HepG2 (cell line): ENCODE measurements around the gene GRM8. TPM values are rescaled to one million over a fixed set of nuclear protein-coding genes. Genes with fewer than 3 reads are reported as not detected.

Experiments
- ATAC-seq: fragments of 200-7000 bp; cut with Tn5 transposase; 3 replicates; pipeline ENCODE4 v1.9.1; 2020; ENCODE audit warnings: mild to moderate bottlenecking, moderate library complexity
- BruUV-seq: library from RNA; stranded (reverse); fragments of 400-500 nt; replicated peaks from 2 replicates; lab custom pipeline; 2021; lab: Mats Ljungman, UMichigan
- CTCF ChIA-PET: fragments of 300-600 bp; formaldehyde crosslinking; extraction: SDS; loops from one replicate; lab custom pipeline; 2021; ENCODE audit warnings: low total read pairs, inconsistent platforms, low intra/inter-chr PET ratio; lab: Yijun Ruan, JAX
- POLR2A ChIA-PET: fragments of 350-600 bp; sonication (Branson Sonifier 250); formaldehyde crosslinking; loops from one replicate; lab custom pipeline; 2020; ENCODE audit warnings: antibody characterized with exemption, inconsistent platforms; lab: Yijun Ruan, JAX
- DNase-seq: peaks from one replicate; pipeline ENCODE4 v3.0.0-alpha.2; 2015; ENCODE audit warnings: low spot score
- FAIRE-seq: peaks from 3 replicates; lab custom pipeline; 2011; peaks lifted over from hg19 to GRCh38; lab: Jason Lieb, UNC
- H2AFZ ChIP-seq: one replicate; pipeline ENCODE4 v1.6.1; 2011; ENCODE audit warnings: low read length, inconsistent platforms
- H3K27ac ChIP-seq: fragments of 300-600 bp; 3 replicates; pipeline ENCODE4 v1.8.0; 2011; ENCODE audit warnings: mixed run types, mild to moderate bottlenecking, mixed read lengths, low read length, inconsistent platforms; ENCODE audit not compliant: insufficient read depth; ENCODE audit errors: extremely low read length
- H3K27me3 ChIP-seq, 2 experiments: fragments of 200-600 bp in 1 of 2; 2 replicates in 1 of 2; 3 replicates in 1 of 2; pipeline versions ENCODE4 v1.6.0 to v1.8.0; 2011; ENCODE audit warnings: low read length in 2 of 2, mild to moderate bottlenecking in 2 of 2, moderate library complexity in 2 of 2, inconsistent platforms in 1 of 2; ENCODE audit not compliant: insufficient read depth in 2 of 2, control insufficient read depth in 1 of 2
- H3K36me3 ChIP-seq, 2 experiments: fragments of 200-600 bp in 1 of 2; replicated peaks in 1 of 2; 2 replicates in 1 of 2; 3 replicates in 1 of 2; pipeline versions ENCODE4 v1.5.1 to v1.8.0; 2011; ENCODE audit warnings: low read length in 2 of 2, inconsistent platforms in 1 of 2; ENCODE audit not compliant: insufficient read depth in 2 of 2, control insufficient read depth in 1 of 2
- H3K4me1 ChIP-seq: 2 replicates; pipeline ENCODE4 v1.5.1; 2012; ENCODE audit warnings: low read length, inconsistent platforms; ENCODE audit not compliant: insufficient read depth
- H3K4me2 ChIP-seq: 2 replicates; pipeline ENCODE4 v1.6.0; 2011; ENCODE audit warnings: low read depth, low read length, inconsistent platforms
- H3K4me3 ChIP-seq, 3 experiments: fragments of 200-600 bp in 1 of 3; sonication (generic), shearing (Covaris generic) in 1 of 3; replicated peaks in 1 of 3; 2 replicates each; pipeline ENCODE4 v1.5.1; 2011 to 2016; ENCODE audit warnings: low read length in 3 of 3, inconsistent platforms in 2 of 3, low read depth in 2 of 3, mild to moderate bottlenecking in 2 of 3, control low read depth in 1 of 3, mixed read lengths in 1 of 3; ENCODE audit not compliant: insufficient read depth in 1 of 3
- H3K79me2 ChIP-seq: one replicate; pipeline ENCODE4 v1.6.1; 2011; ENCODE audit warnings: low read length, inconsistent platforms; ENCODE audit not compliant: insufficient read depth
- H3K9ac ChIP-seq: 2 replicates; pipeline ENCODE4 v1.6.0; 2011; ENCODE audit warnings: mild to moderate bottlenecking, low read depth, low read length, inconsistent platforms; ENCODE audit not compliant: insufficient read depth
- H3K9me3 ChIP-seq: 2 replicates; pipeline ENCODE4 v1.5.1; 2012; ENCODE audit warnings: mild to moderate bottlenecking, low read length
- H4K20me1 ChIP-seq: 2 replicates; pipeline ENCODE4 v1.6.0; 2011; ENCODE audit warnings: inconsistent platforms, mild to moderate bottlenecking, low read length, moderate library complexity; ENCODE audit not compliant: insufficient read depth
- CSRNP2 ChIP-seq: sonication (generic); formaldehyde crosslinking; conservative IDR thresholded peaks from 2 replicates; pipeline ENCODE4 v1.8.0; 2022; ENCODE audit warnings: low read depth, missing genetic modification reagents
- EEA1 ChIP-seq: sonication (generic); formaldehyde crosslinking; IDR thresholded peaks from 2 replicates; pipeline ENCODE4 v1.5.1; 2020; ENCODE audit warnings: mild to moderate bottlenecking, missing genetic modification reagents, borderline replicate concordance
- HNRNPUL1 ChIP-seq: fragments of 200-400 bp; formaldehyde crosslinking; IDR thresholded peaks from 2 replicates; pipeline ENCODE4 v1.6.1; 2017; ENCODE audit warnings: low read depth, mild to moderate bottlenecking, low read length, moderate library complexity
- HOXA3 ChIP-seq: sonication (generic); formaldehyde crosslinking; IDR thresholded peaks from 2 replicates; pipeline ENCODE4 v1.5.0; 2020; ENCODE audit warnings: missing genetic modification reagents
- JDP2 ChIP-seq: sonication (generic); formaldehyde crosslinking; IDR thresholded peaks from 2 replicates; pipeline ENCODE4 v1.8.1; 2022; ENCODE audit warnings: missing genetic modification reagents, borderline replicate concordance
- LCORL ChIP-seq, 2 experiments: fragments of 450-650 bp in 1 of 2; sonication (generic) in 1 of 2; formaldehyde crosslinking in 1 of 2; IDR thresholded peaks; 2 replicates each; pipeline versions ENCODE4 v1.5.0 to v1.6.1; 2017 to 2020; ENCODE audit warnings: antibody characterized with exemption in 1 of 2, missing genetic modification reagents in 1 of 2
- PHF21A ChIP-seq: sonication (generic); formaldehyde crosslinking; IDR thresholded peaks from 2 replicates; pipeline ENCODE4 v1.5.0; 2020; ENCODE audit warnings: mild to moderate bottlenecking, missing genetic modification reagents
- SMAD9 ChIP-seq: sonication (generic); formaldehyde crosslinking; IDR thresholded peaks from 2 replicates; pipeline ENCODE4 v1.5.1; 2020; ENCODE audit warnings: mild to moderate bottlenecking, missing genetic modification reagents
- ZBTB21 ChIP-seq: sonication (generic); formaldehyde crosslinking; IDR thresholded peaks from 2 replicates; pipeline ENCODE4 v1.4.0; 2020; ENCODE audit warnings: missing genetic modification reagents
- ZFP37 ChIP-seq: sonication (generic); formaldehyde crosslinking; IDR thresholded peaks from 2 replicates; pipeline ENCODE4 v1.4.0; 2020; ENCODE audit warnings: missing genetic modification reagents, borderline replicate concordance
- ZMYM4 ChIP-seq: sonication (generic); formaldehyde crosslinking; IDR thresholded peaks from 2 replicates; pipeline ENCODE4 v1.8.1; 2023; ENCODE audit warnings: mild to moderate bottlenecking, missing genetic modification reagents
- ZNF143 ChIP-seq: sonication (generic); formaldehyde crosslinking; IDR thresholded peaks from 2 replicates; pipeline ENCODE4 v1.4.0; 2020; ENCODE audit warnings: missing genetic modification reagents
- ZNF7 ChIP-seq: IDR thresholded peaks from 2 replicates; pipeline ENCODE4 v1.6.1; 2016; ENCODE audit warnings: missing biosample characterization, missing genetic modification reagents
- ZNF841 ChIP-seq: sonication (generic); formaldehyde crosslinking; IDR thresholded peaks from 2 replicates; pipeline ENCODE4 v1.8.1; 2023; ENCODE audit warnings: missing genetic modification reagents, borderline replicate concordance
- WGBS: methylation state at CpG from one replicate; pipeline ENCODE4 v1.1.6; 2017; ENCODE audit warnings: low lambda C conversion rate; 5-methylcytosine and 5-hydroxymethylcytosine counted together
- in situ Hi-C: cut with HindIII; loops from 2 replicates; pipeline ENCODE4 v1.10.0; 2017; ENCODE audit warnings: low pct_unique_long_range_greater_than_20kb; ENCODE audit not compliant: extremely low pct_ligation_motif_present
- intact Hi-C: fragments of 100-400 bp; cut with micrococcal nuclease; formaldehyde crosslinking; loops from one replicate; pipeline ENCODE4 v1.10.0; 2022; ENCODE audit not compliant: unreplicated experiment
- polyA plus RNA-seq, 8 experiments: library from polyadenylated mRNA; depleted of rRNA in 3 of 8; stranded (reverse) in 7 of 8; unstranded in 1 of 8; fragments of >200 nt; fragmentation: Illumina TruSeq in 4 of 8; extraction: Trizol in 4 of 8; gene quantifications; 2 replicates each; pipeline versions ENCODE4 v1.2.1 to v1.2.3, GENCODE V29; 2011 to 2016; ENCODE audit warnings: low read depth in 4 of 8, missing spikeins in 1 of 8, mixed read lengths in 1 of 8; ENCODE audit not compliant: insufficient read depth in 1 of 8
- total RNA-seq, 5 experiments: library from RNA; depleted of rRNA; stranded (reverse); fragments of >200 nt; fragmentation: Illumina TruSeq; extraction: Trizol; gene quantifications; 2 replicates each; pipeline ENCODE4 v1.2.3, GENCODE V29; 2016; ENCODE audit warnings: low read depth in 1 of 5

The GRM8 gene
- total and polyA plus RNA-seq, 2 of the 13 experiments (the other 11 are each of a cell fraction or from before 2014, with no cell fraction given), result not detected

DNA sequence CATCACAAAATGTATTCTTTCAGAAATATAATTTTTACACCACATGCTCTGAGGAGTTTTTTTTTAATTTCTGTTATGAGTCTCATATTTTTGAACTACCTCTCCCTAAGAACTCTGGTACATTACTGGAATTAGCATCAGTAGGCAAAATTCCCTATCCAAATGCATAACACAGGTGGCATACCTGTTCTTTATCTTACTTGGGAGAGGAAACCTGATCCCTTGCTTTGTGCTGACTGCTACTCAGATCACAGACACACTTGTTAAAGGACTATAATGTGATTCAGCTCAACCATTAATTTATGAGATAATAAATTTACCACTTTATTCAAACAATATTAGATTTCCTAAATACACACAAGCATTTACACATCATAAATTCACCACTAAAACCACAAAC is 617.2 kb downstream of the GRM8 start (continued):
- no peak for TF ChIP-seq EEA1 (CRISPR knock-in tag)
- no peak for TF ChIP-seq HOXA3

GRCh38 chr7:126608339-126608776 is 644.4 kb downstream of the GRM8 start:
- intact Hi-C loops, result no loop called here
- Histone ChIP-seq H3K4me2 (no peak overlapping the region), H3K4me3 (no peak overlapping the region), H4K20me1 (no peaks in the 10 kb centered on the region), H3K36me3 (no peaks in the 10 kb centered on the region), H3K27me3 (no peaks in the 10 kb centered on the region), H3K9me3 (peaks cover 53% of the 10 kb centered on the region), H3K79me2 (no peaks in the 10 kb centered on the region), H3K27ac (no peak overlapping the region), H3K9ac (no peak overlapping the region), H2AFZ (no peak overlapping the region), H3K4me1 (no peaks in the 10 kb centered on the region)
- ChIA-PET POLR2A (no interaction called here), CTCF (no interaction called here)
- ATAC-seq (no peak; the same call in 2 of the 3 replicates), DNase-seq (peak; percentile 2), FAIRE-seq (no peak)
- TF ChIP-seq ZMYM4 (CRISPR knock-in tag) (no peak), ZBTB21 (CRISPR knock-in tag) (no peak), LCORL (IDR thresholded peaks at IDR 0.05) (no peak), LCORL (CRISPR knock-in tag; IDR thresholded peaks at IDR 0.05) (no peak), CSRNP2 (CRISPR knock-in tag) (no peak), SMAD9 (no peak), ZNF7 (CRISPR knock-in tag) (no peak), ZNF143 (CRISPR knock-in tag) (no peak), JDP2 (CRISPR knock-in tag) (no peak), HNRNPUL1 (no peak), PHF21A (CRISPR knock-in tag) (no peak), ZFP37 (CRISPR knock-in tag) (no peak), ZNF841 (no peak)
- 31% methylated on average over 7 of the region's 7 CpGs for WGBS
- BruUV-seq, result no TSS peak
- in situ Hi-C loops, result no loop called here
